ENCODE results near the gene CARS2.
"Not testable (repeated sequence)": the region's sequence is repeated elsewhere in the genome, so short reads cannot be mapped to it uniquely, and the experiment has no call there.

Gene CARS2

GRCh38 chr13:110705356-110705825, 525 bp downstream of the CARS2 start:
- FAIRE-seq, result no peak

GRCh38 chr13:110702591-110703526, 3.1 kb downstream of the CARS2 start:
- no peak for FAIRE-seq

GRCh38 chr13:110702089-110702488, 3.8 kb downstream of the CARS2 start:
- FAIRE-seq, result no peak

GRCh38 chr13:110701061-110701460, 4.9 kb downstream of the CARS2 start:
- not testable (repeated sequence) for FAIRE-seq

GRCh38 chr13:110700641-110701040, 5.3 kb downstream of the CARS2 start:
- FAIRE-seq, result no peak

GRCh38 chr13:110700186-110700585, 5.7 kb downstream of the CARS2 start:
- FAIRE-seq, result no peak

- FAIRE-seq, result no peak
Measured at GRCh38 chr13:110699148-110700145, 6.5 kb downstream of the CARS2 start.

GRCh38 chr13:110698689-110699088, 7.2 kb downstream of the CARS2 start:
- no peak for FAIRE-seq

- FAIRE-seq, result no peak
Measured at GRCh38 chr13:110697842-110698241, 8.1 kb downstream of the CARS2 start.

GRCh38 chr13:110696776-110697175, 9.1 kb downstream of the CARS2 start:
- no peak for FAIRE-seq

GRCh38 chr13:110695774-110696173, 10.1 kb downstream of the CARS2 start:
- not testable (repeated sequence) for FAIRE-seq

GRCh38 chr13:110690516-110690915, 15.4 kb downstream of the CARS2 start:
- FAIRE-seq, result no peak

GRCh38 chr13:110689711-110690110, 16.2 kb downstream of the CARS2 start:
- FAIRE-seq, result no peak

- no peak for FAIRE-seq
Measured at GRCh38 chr13:110689041-110689440, 16.9 kb downstream of the CARS2 start.

GRCh38 chr13:110687736-110688135, 18.2 kb downstream of the CARS2 start:
- no peak for FAIRE-seq

GRCh38 chr13:110685305-110686020, 20.5 kb downstream of the CARS2 start:
- no peak for FAIRE-seq

GRCh38 chr13:110684388-110685056, 21.4 kb downstream of the CARS2 start:
- FAIRE-seq, result no peak

GRCh38 chr13:110683921-110684320, 22.0 kb downstream of the CARS2 start:
- FAIRE-seq, result no peak

GRCh38 chr13:110683203-110683883, 22.6 kb downstream of the CARS2 start:
- no peak for FAIRE-seq

GRCh38 chr13:110682746-110683145, 23.2 kb downstream of the CARS2 start:
- FAIRE-seq, result no peak

GRCh38 chr13:110681868-110682550, 23.9 kb downstream of the CARS2 start:
- FAIRE-seq, result no peak
